ENCODE results near the gene TYW5. TPM values are rescaled to one million over a fixed set of nuclear protein-coding genes. Genes with fewer than 3 reads are reported as not detected.

The TYW5 gene
- total RNA-seq, 1 donor from 2014 or later: 12.5 TPM

- Mint-ChIP-seq H3K27ac (no peak overlapping the region), H3K4me1 (peaks cover 3% of the 10 kb centered on the region), H3K4me3 (no peak overlapping the region), H3K36me3 (ENCODE audit: low read depth) (peaks cover 19% of the 10 kb centered on the region), H3K27me3 (no peaks in the 10 kb centered on the region), H3K9me3 (no peaks in the 10 kb centered on the region)
- intact Hi-C loops (cut with micrococcal nuclease): no loop called here
- no peak for TF ChIP-seq CTCF (IDR thresholded peaks at IDR 0.05)
- DNase-seq: no peak
- no peak for ATAC-seq (ENCODE audit: low read depth)
- POLR2A ChIA-PET: no interaction called here
- CTCF ChIA-PET: interaction anchor here (0.6 kb wide), 1 partner anchor 503 kb away, joined by 4 read pairs; no protein-coding TSS in a partner anchor
Measured at GRCh38 chr2:199975273-199975895, 20.1 kb upstream of the TYW5 start.

- ChIA-PET CTCF (interaction anchor here (0.9 to 1.6 kb wide), 4 partner anchors 9 to 513 kb away, joined by 3 to 7 read pairs (median 4); no protein-coding TSS in a partner anchor), POLR2A (no interaction called here)
- TF ChIP-seq CTCF (IDR thresholded peaks at IDR 0.05): no peak
- intact Hi-C loops (cut with micrococcal nuclease): no loop called here
- Mint-ChIP-seq H3K27ac (no peak overlapping the region), H3K27me3 (no peaks in the 10 kb centered on the region), H3K4me1 (no peaks in the 10 kb centered on the region), H3K4me3 (no peak overlapping the region), H3K9me3 (no peaks in the 10 kb centered on the region), H3K36me3 (ENCODE audit: low read depth) (peaks cover 24% of the 10 kb centered on the region)
- no peak for DNase-seq
- ATAC-seq (ENCODE audit: low read depth): no peak
Measured at GRCh38 chr2:199973703-199974102, 18.4 kb upstream of the TYW5 start.

- H3K27ac Mint-ChIP-seq: no peak overlapping the region
- CTCF ChIA-PET: no interaction called here
- ATAC-seq (ENCODE audit: low read depth) (no peak), DNase-seq (no peak)
- H3K27me3 Mint-ChIP-seq: no peaks in the 10 kb centered on the region
- no peak overlapping the region for H3K4me3 Mint-ChIP-seq
- peaks cover 34% of the 10 kb centered on the region for H3K36me3 Mint-ChIP-seq (ENCODE audit: low read depth)
- H3K9me3 Mint-ChIP-seq: no peaks in the 10 kb centered on the region
- intact Hi-C loops (cut with micrococcal nuclease): no loop called here
- no peak for TF ChIP-seq CTCF (IDR thresholded peaks at IDR 0.05)
- H3K4me1 Mint-ChIP-seq: no peaks in the 10 kb centered on the region
- POLR2A ChIA-PET: no interaction called here
Measured at GRCh38 chr2:199972088-199972626, 16.9 kb upstream of the TYW5 start.

- Mint-ChIP-seq H3K27ac (no peak overlapping the region), H3K4me3 (no peak overlapping the region), H3K9me3 (no peaks in the 10 kb centered on the region), H3K36me3 (ENCODE audit: low read depth) (peaks cover 52% of the 10 kb centered on the region), H3K4me1 (no peaks in the 10 kb centered on the region), H3K27me3 (no peaks in the 10 kb centered on the region)
- DNase-seq (no peak), ATAC-seq (ENCODE audit: low read depth) (no peak)
- CTCF ChIA-PET: no interaction called here
- intact Hi-C loops (cut with micrococcal nuclease): no loop called here
- TF ChIP-seq CTCF (IDR thresholded peaks at IDR 0.05): no peak
- POLR2A ChIA-PET: no interaction called here
Measured at GRCh38 chr2:199968126-199968525, 12.8 kb upstream of the TYW5 start.

- H3K27me3 Mint-ChIP-seq: no peaks in the 10 kb centered on the region
- ChIA-PET POLR2A (no interaction called here), CTCF (no interaction called here)
- no peaks in the 10 kb centered on the region for H3K9me3 Mint-ChIP-seq
- peaks cover 50% of the 10 kb centered on the region for H3K36me3 Mint-ChIP-seq (ENCODE audit: low read depth)
- no peak overlapping the region for H3K27ac Mint-ChIP-seq
- intact Hi-C loops (cut with micrococcal nuclease): no loop called here
- H3K4me1 Mint-ChIP-seq: no peaks in the 10 kb centered on the region
- H3K4me3 Mint-ChIP-seq: no peak overlapping the region
- TF ChIP-seq CTCF (IDR thresholded peaks at IDR 0.05): no peak
- no peak for DNase-seq
- ATAC-seq (ENCODE audit: low read depth): no peak
Measured at GRCh38 chr2:199966976-199967375, 11.7 kb upstream of the TYW5 start.
